GM18508 (cell line): Measurements from ENCODE around the gene OCLN.
"Not testable (repeated sequence)": the region's sequence is repeated elsewhere in the genome, so short reads cannot be mapped to it uniquely, and the experiment has no call there.

Experiments
- ATAC-seq: cut with Tn5 transposase; IDR thresholded peaks from one replicate; pipeline ENCODE4 v1.9.1; 2021; ENCODE audit warnings: moderate number of reproducible peaks; ENCODE audit not compliant: insufficient read depth, unreplicated experiment

Gene OCLN, protein sequence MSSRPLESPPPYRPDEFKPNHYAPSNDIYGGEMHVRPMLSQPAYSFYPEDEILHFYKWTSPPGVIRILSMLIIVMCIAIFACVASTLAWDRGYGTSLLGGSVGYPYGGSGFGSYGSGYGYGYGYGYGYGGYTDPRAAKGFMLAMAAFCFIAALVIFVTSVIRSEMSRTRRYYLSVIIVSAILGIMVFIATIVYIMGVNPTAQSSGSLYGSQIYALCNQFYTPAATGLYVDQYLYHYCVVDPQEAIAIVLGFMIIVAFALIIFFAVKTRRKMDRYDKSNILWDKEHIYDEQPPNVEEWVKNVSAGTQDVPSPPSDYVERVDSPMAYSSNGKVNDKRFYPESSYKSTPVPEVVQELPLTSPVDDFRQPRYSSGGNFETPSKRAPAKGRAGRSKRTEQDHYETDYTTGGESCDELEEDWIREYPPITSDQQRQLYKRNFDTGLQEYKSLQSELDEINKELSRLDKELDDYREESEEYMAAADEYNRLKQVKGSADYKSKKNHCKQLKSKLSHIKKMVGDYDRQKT

DNA sequence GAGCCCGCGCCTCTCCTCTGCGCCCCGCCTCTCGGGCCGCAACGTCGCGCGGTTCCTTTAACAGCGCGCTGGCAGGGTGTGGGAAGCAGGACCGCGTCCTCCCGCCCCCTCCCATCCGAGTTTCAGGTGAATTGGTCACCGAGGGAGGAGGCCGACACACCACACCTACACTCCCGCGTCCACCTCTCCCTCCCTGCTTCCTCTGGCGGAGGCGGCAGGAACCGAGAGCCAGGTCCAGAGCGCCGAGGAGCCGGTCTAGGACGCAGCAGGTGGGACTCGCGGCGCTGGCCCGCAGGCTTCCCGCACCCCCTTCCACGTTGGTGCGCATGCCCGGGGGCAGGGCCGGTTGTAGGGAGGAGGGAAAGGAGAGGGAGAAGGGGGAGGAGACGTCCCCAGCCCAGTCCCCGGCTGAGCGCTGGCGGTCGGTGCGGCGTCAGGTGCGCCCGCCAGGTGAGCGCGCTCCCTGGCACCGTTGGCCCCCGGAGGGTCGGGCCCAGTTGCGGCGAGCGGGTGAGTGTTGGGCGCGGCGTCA, at the start of gene OCLN:
OCLN (plus strand) TSS at position 400 of the 532 bp plus-strand sequence. CDS start 11,455 bp downstream, outside the sequence.
- ATAC-seq = no peak

DNA sequence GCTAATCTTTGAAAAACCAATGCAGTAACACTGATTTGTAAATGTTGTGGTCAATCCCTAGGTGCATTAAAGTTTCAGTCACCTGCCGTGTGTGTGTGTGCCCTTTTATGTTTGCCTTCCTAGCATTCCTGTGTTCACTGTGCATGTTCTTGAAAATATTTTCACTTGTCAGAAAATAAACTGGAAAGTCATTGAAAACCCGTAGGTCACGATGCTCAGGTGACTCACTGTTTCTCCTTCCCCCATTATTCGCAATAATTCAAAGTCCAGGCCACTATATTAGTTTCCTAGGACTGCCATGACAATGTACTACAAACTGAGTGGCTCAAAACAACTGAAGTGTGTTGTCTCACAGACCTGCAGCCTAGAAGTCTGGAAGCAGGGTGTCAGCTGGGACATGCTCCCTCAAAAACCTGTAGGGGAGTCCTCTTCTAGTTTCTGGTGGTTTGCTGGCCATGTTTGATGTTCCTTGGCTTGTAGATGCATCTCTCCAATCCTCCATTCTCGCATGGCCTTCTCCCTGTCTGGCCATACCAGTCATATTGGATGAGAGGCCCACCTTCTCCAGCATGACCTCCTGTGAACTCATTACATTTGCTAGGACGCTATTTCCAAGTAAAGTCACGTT, 48.3 kb upstream of the OCLN start:
- no peak for ATAC-seq

DNA sequence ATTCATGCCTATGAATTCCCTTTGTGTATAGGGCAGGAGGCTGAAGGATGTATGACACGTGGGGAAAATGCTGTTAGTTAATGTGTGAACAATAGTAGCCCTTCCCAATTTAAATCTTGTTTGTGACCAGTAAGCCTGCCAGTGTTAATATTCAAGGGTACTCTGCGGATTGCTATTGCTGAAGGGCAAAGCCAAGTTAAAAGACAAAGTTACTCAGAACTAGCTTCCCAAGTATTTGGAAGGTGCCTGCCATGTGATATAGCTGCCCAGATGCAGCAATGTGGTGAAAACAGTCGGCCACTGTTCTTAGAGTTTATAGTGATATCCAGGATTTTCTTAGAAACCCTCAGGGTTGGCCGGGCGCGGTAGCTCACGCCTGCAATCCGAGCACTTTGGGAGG, 43.1 kb upstream of the OCLN start:
- no peak for ATAC-seq

- ATAC-seq = no peak
These were observed 42.5 kb upstream of the OCLN start for GRCh38 chr5:69450116-69450515.

DNA sequence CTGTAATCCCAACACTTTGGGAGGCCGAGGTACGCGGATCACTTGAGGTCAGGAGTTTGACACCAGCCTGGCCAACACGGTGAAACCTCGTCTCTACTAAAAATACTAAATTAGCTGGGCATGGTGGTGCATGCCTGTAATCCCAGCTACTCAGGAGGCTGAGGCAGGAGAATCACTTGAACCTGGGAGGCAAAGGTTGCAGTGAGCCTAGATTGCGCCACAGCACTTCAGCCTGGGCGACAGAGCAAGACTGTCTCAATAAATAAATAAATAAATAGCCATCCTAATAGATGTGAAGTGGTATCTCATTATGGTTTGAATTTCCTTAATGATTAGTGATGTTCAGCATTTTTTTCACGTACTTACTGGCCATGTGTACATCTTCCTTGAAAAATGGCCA, 42.1 kb upstream of the OCLN start:
- not testable (repeated sequence) for ATAC-seq

GRCh38 chr5:69451941-69452647, 40.5 kb upstream of the OCLN start:
- ATAC-seq = no peak

GRCh38 chr5:69453487-69453886, 39.1 kb upstream of the OCLN start:
- ATAC-seq = not testable (repeated sequence)

DNA sequence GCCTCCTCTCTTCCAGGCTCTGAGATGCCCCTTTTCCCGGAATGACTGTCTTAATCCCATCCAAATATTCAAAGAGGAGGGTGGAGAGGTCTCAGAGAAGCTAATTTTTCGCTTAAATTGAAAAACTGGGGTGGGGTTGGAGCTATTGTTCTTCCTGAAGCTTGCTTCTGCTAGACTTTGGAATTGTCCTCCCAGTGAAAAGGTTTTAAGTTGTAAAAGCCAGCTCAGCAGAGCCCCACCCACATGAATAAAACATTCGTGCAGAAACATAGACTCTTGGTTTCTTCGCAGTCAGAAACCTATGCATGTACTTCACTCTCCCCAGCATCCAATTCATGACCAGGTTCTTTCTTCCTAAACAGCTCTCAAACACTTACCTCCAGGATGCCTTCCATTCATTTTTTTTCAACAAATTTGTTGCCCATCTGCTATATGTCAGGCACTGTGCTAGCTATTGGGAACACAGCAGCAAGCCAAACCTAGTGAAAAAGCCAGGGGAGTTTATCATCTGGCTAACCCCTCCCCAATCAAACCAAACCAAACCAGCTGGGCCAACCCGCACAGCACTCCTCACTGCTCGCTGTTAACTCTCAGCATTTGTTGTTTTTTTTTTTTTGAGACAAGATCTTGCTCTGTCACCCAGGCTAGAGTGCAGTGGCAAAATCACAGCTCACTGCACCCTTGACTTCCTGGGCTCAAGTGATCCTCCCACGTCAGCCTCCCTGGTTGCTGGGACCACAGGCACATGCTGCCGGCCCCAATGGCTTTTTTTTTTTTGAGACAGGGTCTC, 37.9 kb upstream of the OCLN start:
- no peak for ATAC-seq

- not testable (repeated sequence) for ATAC-seq
These were observed 37.1 kb upstream of the OCLN start for GRCh38 chr5:69455428-69455988.

DNA sequence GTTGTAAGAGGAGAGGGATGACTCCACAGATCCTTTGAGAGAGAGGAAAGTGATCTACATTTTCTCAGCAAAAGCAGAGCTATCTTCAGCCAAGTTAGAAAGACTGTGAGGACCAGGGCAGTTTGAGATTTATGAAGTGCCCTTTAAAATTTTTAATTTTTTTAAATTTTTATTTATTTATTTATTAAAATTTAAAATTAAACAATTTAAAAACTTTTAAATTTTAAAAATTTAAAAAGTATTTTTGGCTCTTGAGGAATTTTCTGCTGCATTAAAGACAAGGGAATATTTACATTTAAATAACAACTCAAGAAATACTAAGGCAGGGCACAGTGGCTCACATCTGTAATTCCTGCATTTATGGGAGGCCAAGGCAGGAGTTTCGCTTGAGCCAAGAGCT, 30.4 kb upstream of the OCLN start:
- ATAC-seq = no peak

GRCh38 chr5:69466375-69466774, 26.2 kb upstream of the OCLN start:
- ATAC-seq = not testable (repeated sequence)

DNA sequence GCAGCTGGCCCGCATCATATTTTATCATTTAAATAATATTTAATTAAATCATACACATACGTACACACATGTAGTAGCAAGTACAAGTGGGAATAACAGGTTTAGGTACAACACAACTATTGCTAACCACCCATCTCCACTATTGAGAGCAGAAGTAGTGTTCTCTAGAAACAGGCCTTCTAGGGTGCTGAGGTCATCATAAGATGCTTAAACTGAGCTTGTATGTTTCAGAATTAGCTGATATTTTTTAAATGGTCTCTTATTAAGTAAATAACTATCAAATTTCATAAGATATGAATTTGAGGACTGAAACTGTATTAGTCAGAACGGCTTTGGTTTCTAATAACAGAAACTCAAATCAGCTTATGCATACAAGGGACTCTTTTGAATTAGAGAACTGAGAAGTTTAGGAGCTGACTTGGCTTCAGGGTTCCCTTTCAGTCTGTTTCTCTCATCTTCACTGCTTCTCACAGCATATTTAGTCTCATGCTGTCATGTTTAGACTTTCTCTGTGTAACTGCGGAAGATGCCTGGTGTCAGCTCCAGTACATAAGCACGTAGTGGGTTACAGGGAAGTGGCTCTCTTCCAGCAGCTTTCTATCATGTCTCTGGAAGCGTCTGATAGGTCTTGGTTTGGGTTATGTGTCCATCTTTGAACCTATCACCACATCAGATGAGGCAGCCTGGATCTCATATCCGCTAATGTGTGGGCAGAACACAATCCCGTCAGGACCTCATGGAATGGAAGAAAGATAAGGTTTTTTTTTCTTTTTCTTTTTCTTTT, 25.0 kb upstream of the OCLN start:
- peak; percentile 93 for ATAC-seq

- ATAC-seq = no peak
These were observed 24.0 kb upstream of the OCLN start for GRCh38 chr5:69468631-69469030.

DNA sequence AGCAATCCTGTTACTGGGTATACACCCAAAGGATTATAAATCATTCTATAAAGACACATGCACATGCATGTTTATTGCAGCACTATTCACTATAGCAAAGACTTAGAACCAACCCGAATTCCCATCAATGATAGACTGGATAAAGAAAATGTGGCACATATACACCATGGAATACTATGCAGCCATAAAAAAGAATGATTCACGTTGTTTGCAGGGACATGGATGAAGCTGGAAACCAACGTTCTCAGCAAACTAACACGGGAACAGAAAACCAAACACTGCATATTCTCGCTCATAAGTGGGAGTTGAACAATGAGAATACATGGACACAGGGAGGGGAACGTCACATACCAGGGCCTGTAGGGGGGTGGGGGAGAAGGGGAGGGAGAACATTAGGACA, 21.1 kb upstream of the OCLN start:
- ATAC-seq = not testable (repeated sequence)

GRCh38 chr5:69472535-69473143, 20.0 kb upstream of the OCLN start:
- not testable (repeated sequence) for ATAC-seq

GRCh38 chr5:69477170-69477569, 15.4 kb upstream of the OCLN start:
- no peak for ATAC-seq

DNA sequence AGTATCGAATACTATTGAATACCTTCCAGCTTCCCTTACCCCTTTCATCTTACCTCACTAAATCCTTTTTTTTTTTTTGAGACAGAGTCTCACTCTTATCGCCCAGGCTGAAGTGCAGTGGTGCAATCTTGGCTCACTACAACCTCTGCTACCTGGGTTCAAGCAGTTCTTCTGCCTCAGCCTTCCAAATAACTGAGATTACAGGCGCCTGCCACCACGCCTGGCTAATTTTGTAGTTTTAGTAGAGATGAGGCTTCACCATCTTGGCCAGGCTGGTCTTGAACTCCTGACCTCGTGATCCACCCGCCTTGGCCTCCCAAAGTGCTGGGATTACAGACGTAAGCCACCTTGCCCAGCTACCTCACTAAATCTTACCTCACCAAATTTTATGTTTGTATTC, 14.3 kb upstream of the OCLN start:
- ATAC-seq = not testable (repeated sequence)

GRCh38 chr5:69484891-69485290, 7.7 kb upstream of the OCLN start:
- no peak for ATAC-seq
